Medulla oblongata (tissue), 1 donor: ENCODE results near the gene ZC3H7B.

ENCODE experiments used
- DNase-seq: peaks from one replicate; pipeline ENCODE4 v3.0.0-alpha.2; 2015; ENCODE audit errors: extremely low spot score

Gene ZC3H7B

GRCh38 chr22:41327124-41327523 is 25.8 kb downstream of the ZC3H7B start:
- peak; percentile 65 for DNase-seq

- DNase-seq = no peak
Observed at GRCh38 chr22:41330169-41330568, 28.8 kb downstream of the ZC3H7B start.

GRCh38 chr22:41332217-41332939 is 31.1 kb downstream of the ZC3H7B start:
- no peak for DNase-seq

- no peak for DNase-seq
Observed at GRCh38 chr22:41333806-41334205, 32.5 kb downstream of the ZC3H7B start.

GRCh38 chr22:41334215-41334614 is 32.9 kb downstream of the ZC3H7B start:
- DNase-seq = no peak

- DNase-seq = no peak
Observed at GRCh38 chr22:41334951-41335635, 33.8 kb downstream of the ZC3H7B start.

- DNase-seq = no peak
Observed at GRCh38 chr22:41338614-41339212, 37.4 kb downstream of the ZC3H7B start.

GRCh38 chr22:41339823-41340222 is 38.5 kb downstream of the ZC3H7B start:
- no peak for DNase-seq

GRCh38 chr22:41340357-41340756 is 39.0 kb downstream of the ZC3H7B start:
- DNase-seq = no peak

GRCh38 chr22:41341012-41341411 is 39.7 kb downstream of the ZC3H7B start:
- no peak for DNase-seq

- no peak for DNase-seq
Observed at GRCh38 chr22:41341990-41342389, 40.7 kb downstream of the ZC3H7B start.

- DNase-seq = no peak
Observed at GRCh38 chr22:41343300-41343699, 42.0 kb downstream of the ZC3H7B start.

- peak; percentile 38 for DNase-seq
Observed at GRCh38 chr22:41343717-41344116, 42.4 kb downstream of the ZC3H7B start.

- DNase-seq = no peak
Observed at GRCh38 chr22:41344189-41344788, 43.0 kb downstream of the ZC3H7B start.

GRCh38 chr22:41345807-41346335 is 44.5 kb downstream of the ZC3H7B start:
- DNase-seq = no peak

- peak; percentile 36 for DNase-seq
Observed at GRCh38 chr22:41347066-41347859, 45.9 kb downstream of the ZC3H7B start.

- DNase-seq = no peak
Observed at GRCh38 chr22:41348964-41349484, 47.7 kb downstream of the ZC3H7B start.

GRCh38 chr22:41350087-41350486 is 48.8 kb downstream of the ZC3H7B start:
- DNase-seq = no peak

GRCh38 chr22:41351011-41351410 is 49.7 kb downstream of the ZC3H7B start:
- no peak for DNase-seq

GRCh38 chr22:41352058-41352457 is 50.7 kb downstream of the ZC3H7B start:
- DNase-seq = no peak

GRCh38 chr22:41353862-41354575 is 52.7 kb downstream of the ZC3H7B start:
- no peak for DNase-seq
